ENCODE measurements around the gene PEAK3. TPM values are rescaled to one million over a fixed set of nuclear protein-coding genes. Genes with fewer than 3 reads are reported as not detected.

PEAK3 gene
- total and polyA plus RNA-seq, 2 donors (not counting 1 experiment from before 2014, with no cell fraction given), result 0.18 to 0.71 TPM

DNA sequence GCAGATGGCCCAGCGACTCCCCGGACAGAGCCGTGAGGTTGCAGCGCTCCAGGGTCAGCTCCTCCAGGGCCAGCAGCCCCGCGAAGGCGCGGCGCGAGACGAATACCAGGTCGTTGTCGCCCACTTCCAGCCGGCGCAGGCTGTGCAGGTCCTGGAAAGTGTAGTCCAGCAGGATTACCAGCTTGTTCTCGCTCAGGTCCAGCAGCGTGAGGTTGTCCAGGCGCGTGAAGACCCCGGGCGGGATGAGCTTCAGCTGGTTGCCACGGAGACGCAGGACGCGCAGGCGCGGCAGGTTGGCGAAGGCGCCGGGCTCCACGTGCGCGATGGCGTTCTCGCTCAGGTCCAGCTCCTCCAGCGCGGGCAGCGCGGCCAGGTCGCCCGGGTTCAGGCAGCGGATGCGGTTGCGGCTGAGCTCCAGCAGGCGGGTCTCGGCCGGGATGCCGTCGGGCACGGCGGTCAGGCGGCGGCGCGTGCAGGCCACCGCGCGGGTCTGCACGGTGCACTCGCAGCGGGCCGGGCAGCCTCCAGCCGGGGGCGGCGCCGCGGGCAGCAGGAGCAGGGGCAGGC, 9.3 kb upstream of the PEAK3 start:
- POLR2A ChIA-PET, result interaction anchor here (0.6 to 2.4 kb wide), 9 partner anchors 11 to 391 kb away, joined by 3 to 12 read pairs (median 3); no protein-coding TSS in a partner anchor
- no peak for TF ChIP-seq EZH2 (IDR thresholded peaks at IDR 0.05; ENCODE audit: borderline replicate concordance, insufficient read depth, low read depth, low read length, poor library complexity, severe bottlenecking)
- TF ChIP-seq, protein P1, sequence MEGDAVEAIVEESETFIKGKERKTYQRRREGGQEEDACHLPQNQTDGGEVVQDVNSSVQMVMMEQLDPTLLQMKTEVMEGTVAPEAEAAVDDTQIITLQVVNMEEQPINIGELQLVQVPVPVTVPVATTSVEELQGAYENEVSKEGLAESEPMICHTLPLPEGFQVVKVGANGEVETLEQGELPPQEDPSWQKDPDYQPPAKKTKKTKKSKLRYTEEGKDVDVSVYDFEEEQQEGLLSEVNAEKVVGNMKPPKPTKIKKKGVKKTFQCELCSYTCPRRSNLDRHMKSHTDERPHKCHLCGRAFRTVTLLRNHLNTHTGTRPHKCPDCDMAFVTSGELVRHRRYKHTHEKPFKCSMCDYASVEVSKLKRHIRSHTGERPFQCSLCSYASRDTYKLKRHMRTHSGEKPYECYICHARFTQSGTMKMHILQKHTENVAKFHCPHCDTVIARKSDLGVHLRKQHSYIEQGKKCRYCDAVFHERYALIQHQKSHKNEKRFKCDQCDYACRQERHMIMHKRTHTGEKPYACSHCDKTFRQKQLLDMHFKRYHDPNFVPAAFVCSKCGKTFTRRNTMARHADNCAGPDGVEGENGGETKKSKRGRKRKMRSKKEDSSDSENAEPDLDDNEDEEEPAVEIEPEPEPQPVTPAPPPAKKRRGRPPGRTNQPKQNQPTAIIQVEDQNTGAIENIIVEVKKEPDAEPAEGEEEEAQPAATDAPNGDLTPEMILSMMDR (IDR thresholded peaks at IDR 0.05), result no peak
- Histone ChIP-seq H3K9ac (ENCODE audit: low read length) (peak overlapping the region; percentile 69), H3K4me1 (ENCODE audit: control insufficient read depth in 2 of 2, insufficient read depth in 2 of 2, low read length in 2 of 2) (peaks cover 49 to 72% of the 10 kb centered on the region in 2 donors), H3K4me3 (ENCODE audit: control extremely low read depth in 1 of 5, extremely low read depth in 1 of 5, insufficient read depth in 1 of 5, low read depth in 2 of 5, low read length in 4 of 5) (peak overlapping the region; percentile 30 to 82 (median 71)), H3K9me3 (ENCODE audit: control extremely low read depth in 1 of 3, control insufficient read depth in 2 of 3, insufficient read depth in 1 of 3, low read length in 2 of 3) (peaks cover 0 to 3% (median 0%) of the 10 kb centered on the region in 3 donors), H3K27me3 (replicated peaks in 1 of 4; ENCODE audit: control extremely low read depth in 1 of 4, control insufficient read depth in 3 of 4, insufficient read depth in 4 of 4, low read length in 3 of 4) (no peaks in the 10 kb centered on the region), H4K20me1 (ENCODE audit: control insufficient read depth, insufficient read depth, low read length, poor library complexity, severe bottlenecking) (peaks cover 52% of the 10 kb centered on the region), H2AFZ (ENCODE audit: insufficient read depth, low read depth, low read length, poor library complexity, severe bottlenecking) (peak overlapping the region; percentile 50), H3K79me2 (ENCODE audit: control insufficient read depth, insufficient read depth, low read length) (peaks cover 69% of the 10 kb centered on the region), H3K36me3 (replicated peaks in 1 of 2; ENCODE audit: control extremely low read depth in 1 of 2, control insufficient read depth in 1 of 2, extremely low read depth in 1 of 2, insufficient read depth in 2 of 2, low read length in 1 of 2) (peaks cover 0 to 23% of the 10 kb centered on the region in 2 experiments), H3K27ac (ENCODE audit: low read length in 2 of 2) (peak overlapping the region in 1 of 2 donors; percentile 81), H3K4me2 (replicated peaks; ENCODE audit: low read depth, low read length, poor library complexity, severe bottlenecking) (peak overlapping the region; percentile 82)
- H3K9me3 Mint-ChIP-seq (ENCODE audit: insufficient read depth), result no peaks in the 10 kb centered on the region
- no peak for ATAC-seq (ENCODE audit: low read depth)
- peak overlapping the region; percentile 89 for H3K27ac Mint-ChIP-seq
- H3K4me3 Mint-ChIP-seq, result peak overlapping the region; percentile 89
- 56% methylated on average over 63 of the region's 67 CpGs for WGBS (ENCODE audit: insufficient coverage)
- no peak for DNase-seq
- H3K27me3 Mint-ChIP-seq, result no peaks in the 10 kb centered on the region
- H3K4me1 Mint-ChIP-seq, result peaks cover 61% of the 10 kb centered on the region
- CTCF ChIA-PET, result interaction anchor here (0.9 to 2.0 kb wide), 5 partner anchors 12 to 101 kb away, joined by 3 to 9 read pairs (median 5); no protein-coding TSS in a partner anchor
- intact Hi-C loops (cut with micrococcal nuclease), result no loop called here

Data from B cell (primary cell).